ENCODE results near the gene EFCAB6. TPM values are rescaled to one million over a fixed set of nuclear protein-coding genes. Genes with fewer than 3 reads are reported as not detected.

EFCAB6 gene
- total and polyA plus RNA-seq, 9 of the 15 experiments (the other 6 are each of a cell fraction or from before 2014, with no cell fraction given), result 0.06 TPM; not detected in 8

- Histone ChIP-seq H3K9ac (ENCODE audit: insufficient read depth in 1 of 2, low read depth in 2 of 2, low read length in 2 of 2) (no peak overlapping the region), H3K79me2 (ENCODE audit: control insufficient read depth, insufficient read depth, low read length) (no peaks in the 10 kb centered on the region), H3K4me2 (ENCODE audit: insufficient read depth, low read length) (no peak overlapping the region), H2AFZ (ENCODE audit: low read depth, low read length) (no peak overlapping the region), H3K9me3 (replicated peaks; ENCODE audit: control insufficient read depth, insufficient read depth, low read depth, low read length) (no peaks in the 10 kb centered on the region), H3K27ac (ENCODE audit: extremely low read depth, low read depth, low read length) (no peak overlapping the region), H3K4me3 (no peak overlapping the region), H3K9me1 (ENCODE audit: control insufficient read depth, insufficient read depth, low read length) (no peaks in the 10 kb centered on the region), H3K4me1 (replicated peaks in 1 of 2; ENCODE audit: control insufficient read depth in 2 of 2, insufficient read depth in 2 of 2, low read length in 2 of 2) (no peaks in the 10 kb centered on the region), H3K36me3 (ENCODE audit: control insufficient read depth, insufficient read depth, low read length) (no peaks in the 10 kb centered on the region), H4K20me1 (replicated peaks; ENCODE audit: control insufficient read depth, insufficient read depth, low read length) (no peaks in the 10 kb centered on the region), H3K27me3 (ENCODE audit: control insufficient read depth in 2 of 2, insufficient read depth in 2 of 2, low read length in 2 of 2) (peaks cover 0 to 14% of the 10 kb centered on the region in 2 experiments; a peak in 3 of 5 replicates)
- WGBS (ENCODE audit: insufficient coverage, low coverage, missing lambda C conversion rate), result 0% methylated on average over 6 of the region's 6 CpGs
- ATAC-seq (no peak), DNase-seq (ENCODE audit: extremely low read depth in 1 of 4, low spot score in 3 of 4) (no peak), FAIRE-seq (no peak)
- intact Hi-C loops (cut with micrococcal nuclease) (no loop called here), in situ Hi-C loops (cut with MboI) (no loop called here)
- CTCF ChIA-PET (ENCODE audit: low intra/inter-chr PET ratio), result no interaction called here
- BruUV-seq (replicated peaks), result no TSS peak
- POLR2A ChIA-PET, result interaction anchor here (0.9 kb wide), 1 partner anchor 57 kb away, joined by 3 read pairs; no protein-coding TSS in a partner anchor
- TF ChIP-seq ZNF280A (IDR thresholded peaks at IDR 0.05; ENCODE audit: low read depth, partially characterized antibody), result no peak
- TF ChIP-seq MYC (IDR thresholded peaks at IDR 0.05; ENCODE audit: low read depth, low read length), result no peak
- TF ChIP-seq MYC (CRISPR knock-in tag; IDR thresholded peaks at IDR 0.05; ENCODE audit: borderline replicate concordance, low read depth), result no peak
- no peak for TF ChIP-seq CHCHD3 (CRISPR knock-in tag; IDR thresholded peaks at IDR 0.05)
- no peak for TF ChIP-seq SMARCB1 (IDR thresholded peaks at IDR 0.05; ENCODE audit: insufficient read length, low read depth)
- no peak for TF ChIP-seq POU5F1 (IDR thresholded peaks at IDR 0.05; ENCODE audit: borderline replicate concordance, low read depth, low read length, partially characterized antibody)
- no peak for TF ChIP-seq ZNF174 (CRISPR knock-in tag; IDR thresholded peaks at IDR 0.05)
- TF ChIP-seq L3MBTL2 (IDR thresholded peaks at IDR 0.05), result no peak
- TF ChIP-seq KDM2B (CRISPR knock-in tag; IDR thresholded peaks at IDR 0.05), result no peak
- TF ChIP-seq SMC3 (conservative IDR thresholded peaks at IDR 0.05; ENCODE audit: insufficient read depth, low read depth, low read length), result no peak
- TF ChIP-seq MIER1 (IDR thresholded peaks at IDR 0.05; ENCODE audit: low read depth), result no peak
- TF ChIP-seq ARID3A (IDR thresholded peaks at IDR 0.05; ENCODE audit: borderline replicate concordance, low read depth, low read length), result no peak
- no peak for TF ChIP-seq TCF3 (CRISPR knock-in tag; IDR thresholded peaks at IDR 0.05)
- TF ChIP-seq ZKSCAN8 (CRISPR knock-in tag; IDR thresholded peaks at IDR 0.05), result no peak
- TF ChIP-seq SIN3A (IDR thresholded peaks at IDR 0.05; ENCODE audit: borderline replicate concordance in 2 of 2, control insufficient read depth in 1 of 2, low read depth in 2 of 2, low read length in 2 of 2), result no peak
- TF ChIP-seq ZNF274 (IDR thresholded peaks at IDR 0.05; ENCODE audit: borderline replicate concordance, low read depth, low read length), result no peak
- no peak for TF ChIP-seq ATF6 (CRISPR knock-in tag; IDR thresholded peaks at IDR 0.05)
These were observed 65.0 kb downstream of the EFCAB6 start for GRCh38 chr22:43747058-43747457.

Measured in K562 (cell line).